HCT116 (cell line): Measurements from ENCODE around the gene CDIP1.

Experiments
- FOSL1 ChIP-seq: IDR thresholded peaks from 2 replicates; pipeline ENCODE4 v1.6.1; 2012; ENCODE audit warnings: low read depth
- TF ChIP-seq, protein P1 (sequence below), 3 experiments: fragments of 200-600 bp in 1 of 3; sonication (generic) in 1 of 3; IDR thresholded peaks in 2 of 3; conservative IDR thresholded peaks in 1 of 3; 2 replicates each; pipeline ENCODE4 v1.5.1; 2012 to 2017; ENCODE audit warnings: low read depth in 2 of 3, low read length in 2 of 3, antibody characterized with exemption in 1 of 3, borderline replicate concordance in 1 of 3, control low read depth in 1 of 3, mild to moderate bottlenecking in 1 of 3, mixed read lengths in 1 of 3, mixed run types in 1 of 3, moderate library complexity in 1 of 3; ENCODE audit not compliant: insufficient read depth in 1 of 3

DNA sequence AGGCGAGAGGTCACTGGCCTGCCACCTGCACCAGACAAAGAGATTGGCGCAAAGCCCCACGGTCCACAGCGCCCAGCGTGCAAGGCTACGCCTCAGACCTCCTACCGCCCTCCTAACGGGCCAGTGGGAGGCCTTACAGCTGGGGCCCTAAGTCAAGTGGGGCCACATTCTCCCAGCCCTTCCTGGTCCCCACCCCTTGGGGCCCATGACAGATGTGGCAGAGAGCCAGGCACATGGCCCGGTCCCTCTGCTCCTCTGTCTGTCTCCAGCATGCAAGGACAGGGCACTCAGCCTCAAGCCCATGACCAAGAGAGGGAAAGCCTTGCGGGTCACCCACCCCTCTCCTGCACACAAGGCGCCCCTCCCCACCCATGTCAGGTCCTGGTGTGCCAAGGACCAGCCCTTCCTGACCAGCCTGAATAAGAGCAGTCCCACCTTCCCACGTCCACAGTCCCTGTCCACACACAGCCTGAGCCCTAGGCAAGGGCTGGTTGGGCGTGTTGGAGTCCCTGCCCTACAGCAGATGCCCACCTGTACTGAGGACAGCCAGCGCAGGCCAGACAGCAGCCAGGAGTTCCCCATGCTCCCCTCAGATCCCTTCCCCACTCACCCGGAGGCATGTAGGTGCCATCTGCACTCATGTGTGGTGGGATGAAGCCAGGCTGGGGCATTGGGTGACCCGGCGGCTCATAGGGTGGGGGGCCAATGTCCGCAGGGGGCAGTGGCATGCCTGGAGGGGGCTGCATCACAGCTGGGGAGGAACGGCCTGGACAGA is 25.3 kb downstream of the CDIP1 start:
- no peak for TF ChIP-seq FOSL1
- TF ChIP-seq, protein P1, sequence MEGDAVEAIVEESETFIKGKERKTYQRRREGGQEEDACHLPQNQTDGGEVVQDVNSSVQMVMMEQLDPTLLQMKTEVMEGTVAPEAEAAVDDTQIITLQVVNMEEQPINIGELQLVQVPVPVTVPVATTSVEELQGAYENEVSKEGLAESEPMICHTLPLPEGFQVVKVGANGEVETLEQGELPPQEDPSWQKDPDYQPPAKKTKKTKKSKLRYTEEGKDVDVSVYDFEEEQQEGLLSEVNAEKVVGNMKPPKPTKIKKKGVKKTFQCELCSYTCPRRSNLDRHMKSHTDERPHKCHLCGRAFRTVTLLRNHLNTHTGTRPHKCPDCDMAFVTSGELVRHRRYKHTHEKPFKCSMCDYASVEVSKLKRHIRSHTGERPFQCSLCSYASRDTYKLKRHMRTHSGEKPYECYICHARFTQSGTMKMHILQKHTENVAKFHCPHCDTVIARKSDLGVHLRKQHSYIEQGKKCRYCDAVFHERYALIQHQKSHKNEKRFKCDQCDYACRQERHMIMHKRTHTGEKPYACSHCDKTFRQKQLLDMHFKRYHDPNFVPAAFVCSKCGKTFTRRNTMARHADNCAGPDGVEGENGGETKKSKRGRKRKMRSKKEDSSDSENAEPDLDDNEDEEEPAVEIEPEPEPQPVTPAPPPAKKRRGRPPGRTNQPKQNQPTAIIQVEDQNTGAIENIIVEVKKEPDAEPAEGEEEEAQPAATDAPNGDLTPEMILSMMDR (IDR thresholded peaks at IDR 0.05 in 2 of 3, conservative IDR thresholded peaks at IDR 0.05 in 1 of 3; ENCODE audit: borderline replicate concordance in 1 of 3, insufficient read depth in 1 of 3, low read depth in 2 of 3, low read length in 2 of 3) = no peak
